NCI-H146 treated with DMSO at 0.1 percent for 48 hours (cell line): ENCODE results near the gene SHANK3.
A peak's percentile ranks its signal among the peaks of the same experiment; 100 is the strongest.

Experiments
- DNase-seq: peaks from one replicate; lab custom pipeline; 2025; ENCODE audit not compliant: unreplicated experiment; lab: John Stamatoyannopoulos, UW

SHANK3 gene

DNA sequence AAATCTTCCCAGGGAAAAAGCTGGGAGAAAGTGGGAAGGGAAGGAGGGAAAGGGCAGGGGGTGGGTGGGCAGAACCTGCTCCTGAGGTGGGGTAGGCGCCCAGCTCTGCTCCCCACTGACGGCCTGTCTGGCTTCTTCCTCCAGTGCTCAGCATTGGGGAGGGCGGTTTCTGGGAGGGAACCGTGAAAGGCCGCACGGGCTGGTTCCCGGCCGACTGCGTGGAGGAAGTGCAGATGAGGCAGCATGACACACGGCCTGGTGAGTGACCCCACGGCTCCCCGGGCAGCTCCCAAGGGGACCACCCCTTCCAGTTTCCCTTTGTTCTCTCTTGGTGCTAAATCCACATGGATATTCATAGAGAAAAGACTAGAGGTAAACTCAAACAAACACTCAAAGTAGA, 25.9 kb downstream of the SHANK3 start:
- DNase-seq, result no peak

GRCh38 chr22:50699001-50699755, 26.6 kb downstream of the SHANK3 start:
- no peak for DNase-seq

DNA sequence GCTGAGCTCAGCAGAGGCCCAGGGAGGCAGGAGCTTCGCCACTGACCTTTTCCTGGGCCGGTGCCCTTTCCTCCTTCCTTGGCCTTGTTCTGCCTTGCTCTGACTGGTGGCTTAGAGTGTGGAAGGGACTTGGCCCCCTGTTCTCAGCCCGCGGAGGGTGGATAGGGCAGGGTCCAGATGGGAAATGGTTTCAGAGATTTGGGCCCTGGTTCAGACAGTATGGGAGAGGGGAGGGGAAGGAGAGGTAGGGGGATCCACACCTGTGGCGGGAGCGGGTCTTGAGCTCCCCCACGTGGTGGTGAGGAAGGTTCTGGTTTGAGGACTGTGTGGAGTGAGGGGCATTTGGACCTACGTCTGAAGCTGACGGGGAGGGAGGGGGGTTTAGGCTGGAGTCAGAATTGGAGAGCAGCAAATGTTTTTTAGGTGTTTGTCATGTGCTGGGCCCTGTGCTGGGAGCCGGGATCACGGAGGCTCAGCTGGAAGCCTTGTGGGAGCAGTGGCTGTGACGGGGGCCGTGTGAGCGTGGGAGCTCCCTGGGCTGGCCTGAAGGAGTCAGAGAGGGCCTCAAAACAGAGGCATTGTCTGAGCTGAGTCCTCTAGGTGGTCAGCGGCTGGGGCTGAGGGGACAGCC, 27.2 kb downstream of the SHANK3 start:
- DNase-seq, result no peak

DNA sequence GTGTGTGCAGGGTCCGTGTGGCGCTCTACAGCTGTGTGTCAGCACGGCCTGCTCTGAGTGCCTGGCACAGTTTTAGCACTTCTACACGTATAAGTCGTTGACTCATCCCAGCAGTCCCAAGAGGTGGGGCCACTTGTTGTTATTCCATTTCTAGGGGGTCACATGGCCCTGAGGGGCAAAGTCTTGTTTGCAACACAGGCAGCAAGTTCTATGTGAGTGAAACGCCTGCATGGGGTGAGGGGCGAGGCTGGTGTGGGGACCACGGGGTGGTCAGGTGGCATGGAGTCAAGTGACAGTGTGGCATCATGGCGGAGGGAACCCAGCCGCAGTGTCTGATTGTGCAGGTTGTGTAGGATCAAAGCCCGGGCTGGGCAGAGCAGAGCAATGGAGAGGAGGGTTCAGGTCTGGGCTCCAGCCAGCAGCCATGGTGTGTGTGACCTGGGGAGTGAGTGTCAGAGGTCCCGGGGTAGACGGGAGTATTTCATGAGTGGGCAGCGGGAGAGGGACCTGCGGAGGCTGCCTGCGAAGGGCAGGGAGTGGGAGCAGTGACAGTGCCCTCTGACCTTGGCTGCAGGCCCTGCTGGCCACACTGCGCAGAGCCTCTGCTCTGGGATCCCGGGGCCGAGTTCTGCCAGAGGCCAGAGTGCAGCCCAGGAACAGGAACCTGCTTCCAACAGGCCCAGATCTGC, 27.9 kb downstream of the SHANK3 start:
- no peak for DNase-seq

GRCh38 chr22:50701076-50701419, 28.4 kb downstream of the SHANK3 start:
- no peak for DNase-seq

DNA sequence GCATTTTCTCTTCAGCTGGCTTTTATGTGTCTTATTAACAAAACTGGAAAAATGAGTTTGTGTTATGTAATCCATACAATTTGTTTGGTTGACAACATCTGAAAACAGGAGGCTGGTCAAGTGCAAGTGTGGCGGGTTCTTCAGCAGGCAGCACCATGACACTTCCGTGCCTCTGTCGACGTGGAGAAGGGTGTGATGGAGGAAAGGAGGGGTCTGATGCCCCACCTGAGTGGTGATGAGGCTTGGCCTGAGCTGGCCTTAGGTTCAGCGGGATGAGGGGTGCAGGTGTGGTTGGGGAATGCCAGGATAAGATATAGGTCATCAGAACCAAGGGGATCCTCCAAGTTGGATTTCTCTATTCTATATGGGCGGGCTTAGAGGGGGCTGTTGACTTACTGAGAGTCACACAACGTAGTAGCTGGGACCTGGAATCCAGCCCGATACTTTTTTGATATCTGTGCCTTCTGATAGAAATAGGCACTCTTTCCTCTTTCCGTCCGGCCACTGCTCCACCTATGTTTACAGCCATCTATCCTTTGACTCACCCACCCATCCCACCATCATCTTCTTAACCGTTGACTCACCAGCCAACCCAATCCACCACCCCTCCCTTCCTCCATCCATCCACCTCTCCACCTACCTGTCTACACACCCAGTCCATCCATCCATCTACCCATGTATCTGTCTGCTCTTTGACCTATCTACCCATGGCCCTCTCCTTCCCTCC, 29.0 kb downstream of the SHANK3 start:
- no peak for DNase-seq

DNA sequence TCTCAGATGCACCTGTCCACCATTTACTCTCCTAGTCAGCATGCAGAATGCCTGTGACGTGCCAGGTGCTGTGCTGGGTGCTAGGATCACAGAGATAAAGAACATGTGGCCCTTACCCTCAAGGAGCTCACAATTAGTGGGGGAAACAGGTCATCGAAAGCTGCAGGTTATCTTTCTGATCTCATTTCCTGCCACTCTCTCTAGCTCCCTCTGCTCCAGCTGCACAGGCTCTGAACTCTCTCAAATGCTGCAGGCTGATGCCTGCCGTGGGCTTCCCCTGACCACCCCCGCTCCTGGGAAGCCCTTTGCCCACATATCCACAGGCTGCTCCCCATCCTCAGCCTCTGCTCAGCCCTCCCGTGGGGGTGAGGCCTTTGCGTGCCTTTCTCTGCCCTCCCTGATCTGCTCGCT, 29.6 kb downstream of the SHANK3 start:
- DNase-seq, result peak; percentile 60

DNA sequence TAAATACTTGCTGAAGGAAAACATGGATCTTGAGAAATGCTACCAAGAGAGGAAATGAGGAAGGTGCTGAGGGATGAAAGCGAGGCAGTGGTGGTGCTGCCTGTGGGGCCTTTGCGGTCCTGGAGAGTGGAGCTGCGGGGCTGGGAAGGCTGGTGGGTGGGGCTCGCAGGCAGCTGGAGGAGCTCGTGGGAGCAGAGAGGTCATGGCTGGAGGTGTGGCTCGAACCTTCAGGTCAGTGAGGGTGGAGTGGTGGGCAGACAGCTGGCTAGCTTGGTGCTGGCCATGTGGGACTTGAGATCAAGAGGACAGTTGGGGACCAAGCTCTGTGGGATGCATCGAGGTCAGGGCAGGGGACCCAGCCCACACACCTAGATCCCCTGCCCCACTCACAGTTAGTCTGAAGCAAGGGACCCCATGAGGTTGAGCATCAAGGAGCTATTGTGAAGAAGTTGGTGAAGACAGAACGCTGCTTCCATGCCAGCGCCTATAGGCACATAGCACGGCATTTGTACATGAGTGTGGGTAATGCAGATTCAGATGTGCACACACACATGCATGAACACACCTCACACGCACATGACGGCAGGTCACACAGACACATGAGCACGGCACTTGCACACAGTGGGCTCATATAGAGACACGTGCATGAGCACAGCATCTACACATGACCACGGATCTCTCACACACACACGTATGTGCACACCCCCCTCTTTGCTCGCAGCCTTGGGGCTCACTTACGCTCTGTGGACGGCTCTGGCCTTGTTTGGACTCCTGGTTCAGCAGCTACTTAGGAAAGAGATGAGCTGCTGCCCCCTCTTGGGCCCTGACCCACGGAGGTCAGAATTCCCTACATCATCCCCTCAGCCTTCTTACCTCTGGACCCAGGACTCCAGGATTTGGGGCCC, 30.4 kb downstream of the SHANK3 start:
- no peak for DNase-seq

DNA sequence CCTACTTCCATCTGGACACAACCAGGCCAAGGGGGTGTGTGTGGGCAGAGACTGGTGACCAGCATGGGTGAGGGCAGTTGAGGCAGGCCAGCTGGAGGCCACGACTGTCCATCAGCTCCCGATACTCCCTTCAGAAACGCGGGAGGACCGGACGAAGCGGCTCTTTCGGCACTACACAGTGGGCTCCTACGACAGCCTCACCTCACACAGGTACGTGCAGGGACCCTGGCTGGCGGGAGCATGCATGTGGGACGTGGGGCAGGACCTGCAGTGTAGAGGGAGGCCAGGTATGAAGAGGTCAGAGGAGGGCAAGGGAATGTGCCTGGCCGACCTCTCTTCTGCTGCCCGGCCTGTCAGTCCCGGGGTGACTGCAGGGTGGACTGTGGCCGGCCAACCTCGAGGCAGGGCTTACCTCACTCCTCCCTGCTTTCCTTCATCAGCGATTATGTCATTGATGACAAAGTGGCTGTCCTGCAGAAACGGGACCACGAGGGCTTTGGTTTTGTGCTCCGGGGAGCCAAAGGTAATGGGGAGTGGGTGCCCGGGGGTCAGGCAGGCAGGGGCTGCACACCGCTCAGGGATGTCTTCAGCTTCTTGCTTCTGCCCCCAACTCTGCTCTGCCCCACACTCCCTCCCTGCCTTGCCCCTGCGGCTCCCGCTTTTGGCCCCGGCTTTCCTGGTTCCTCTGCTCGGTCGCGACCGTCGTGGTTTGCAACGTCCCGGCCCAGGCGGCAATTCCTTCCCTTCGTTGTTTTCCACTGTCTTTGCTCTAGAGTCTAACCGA, 31.3 kb downstream of the SHANK3 start:
- DNase-seq, result no peak

DNA sequence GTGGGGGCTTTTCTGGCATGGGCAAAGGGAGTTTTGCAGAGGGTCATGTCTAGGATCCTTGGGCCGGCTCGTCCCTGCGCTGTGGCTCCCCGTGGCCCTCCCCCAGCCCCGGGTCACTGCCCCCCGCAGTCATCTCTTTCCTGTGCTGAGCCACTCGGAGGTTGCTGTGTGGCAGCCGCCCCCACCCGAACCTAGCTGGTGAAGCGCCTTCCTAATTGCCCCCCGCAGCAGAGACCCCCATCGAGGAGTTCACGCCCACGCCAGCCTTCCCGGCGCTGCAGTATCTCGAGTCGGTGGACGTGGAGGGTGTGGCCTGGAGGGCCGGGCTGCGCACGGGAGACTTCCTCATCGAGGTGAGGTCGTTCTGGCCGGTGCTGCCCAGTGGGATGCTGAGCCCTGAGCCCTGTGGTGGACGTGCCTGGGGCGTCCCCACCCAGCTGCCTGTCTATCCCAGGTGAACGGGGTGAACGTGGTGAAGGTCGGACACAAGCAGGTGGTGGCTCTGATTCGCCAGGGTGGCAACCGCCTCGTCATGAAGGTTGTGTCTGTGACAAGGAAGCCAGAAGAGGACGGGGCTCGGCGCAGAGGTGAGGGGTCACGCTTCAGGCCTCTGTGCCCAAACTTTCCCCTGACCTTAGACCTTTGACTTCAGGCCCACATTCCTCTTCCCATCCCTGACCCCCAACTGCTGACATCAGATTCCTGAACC, 32.0 kb downstream of the SHANK3 start:
- no peak for DNase-seq

GRCh38 chr22:50705219-50705691, 32.6 kb downstream of the SHANK3 start:
- peak; percentile 63 for DNase-seq

GRCh38 chr22:50705851-50706351, 33.3 kb downstream of the SHANK3 start:
- no peak for DNase-seq

- no peak for DNase-seq
Measured at GRCh38 chr22:50706481-50707125, 34.0 kb downstream of the SHANK3 start.

DNA sequence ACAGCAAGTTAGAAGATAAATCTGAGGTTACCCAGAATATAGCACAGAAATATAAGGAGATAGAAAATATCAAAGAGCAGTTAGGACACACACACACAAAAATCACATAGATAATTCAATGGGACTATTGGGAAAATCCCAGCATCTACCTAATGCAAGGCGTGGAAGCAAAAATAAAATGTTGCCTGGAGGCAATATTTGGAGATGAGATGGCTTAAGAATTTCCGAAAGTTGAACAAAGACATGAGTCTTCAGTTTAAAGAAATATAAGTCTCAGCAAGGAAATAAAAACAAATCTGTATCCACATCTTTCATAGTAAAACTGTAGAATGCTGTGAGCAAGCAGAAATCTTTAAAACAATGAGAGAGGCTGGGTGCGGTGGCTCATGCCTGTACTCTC, 35.9 kb downstream of the SHANK3 start:
- no peak for DNase-seq

GRCh38 chr22:50708996-50709395, 36.4 kb downstream of the SHANK3 start:
- no peak for DNase-seq

- no peak for DNase-seq
Measured at GRCh38 chr22:50710221-50710620, 37.6 kb downstream of the SHANK3 start.

DNA sequence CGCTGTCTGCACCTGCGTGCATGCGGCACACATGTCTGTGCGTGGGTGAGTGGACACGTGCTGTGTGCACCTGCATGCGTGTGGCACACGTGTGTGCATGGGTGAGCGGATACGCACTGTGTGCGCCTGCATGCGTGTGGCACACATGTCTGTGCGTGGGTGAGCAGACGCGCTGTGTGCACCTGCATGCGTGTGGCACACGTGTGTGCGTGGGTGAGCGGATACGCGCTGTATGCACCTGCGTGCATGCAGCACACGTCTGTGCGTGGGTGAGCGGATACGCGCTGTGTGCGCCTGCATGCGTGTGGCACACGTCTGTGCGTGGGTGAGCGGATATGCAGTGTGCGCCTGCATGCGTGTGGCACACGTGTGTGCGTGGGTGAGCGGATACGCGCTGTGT, 38.3 kb downstream of the SHANK3 start:
- DNase-seq, result no peak
